T-helper 2 cell treated with Interferon-gamma antibody and Interleukin-4, amounts not matched to agents 100 ng/mL and 5 ng/mL, for 36 hours (primary cell): ENCODE data around the gene RAB28. TPM values are rescaled to one million over a fixed set of nuclear protein-coding genes. Genes with fewer than 3 reads are reported as not detected.

Experiments used
- intact Hi-C: fragments of 100-400 bp; cut with micrococcal nuclease; formaldehyde crosslinking; loops from one replicate; pipeline ENCODE4 v1.15.1; 2023
- total RNA-seq: library from RNA; stranded (reverse); gene quantifications from 2 replicates; pipeline ENCODE4 v1.2.3, GENCODE V29; 2022

The RAB28 gene
- total RNA-seq, 1 donor from 2014 or later, result 16.7 TPM

- intact Hi-C loops, result no loop called here
These were observed 160.2 kb downstream of the RAB28 start for GRCh38 chr4:13323921-13324320.

- intact Hi-C loops, result no loop called here
These were observed 161.4 kb downstream of the RAB28 start for GRCh38 chr4:13322681-13323101.

Other genes with a start within 250 kb of the RAB28 start
- not detected in 2 replicates for gene NKX3-2, start 60.2 kb upstream of the RAB28 start, total RNA-seq
- 35.0 and 36.5 TPM in 2 replicates for gene BOD1L1, start 143.4 kb upstream of the RAB28 start, total RNA-seq